Measurements from ENCODE around the gene TNFRSF8. TPM values are rescaled to one million over a fixed set of nuclear protein-coding genes. Genes with fewer than 3 reads are reported as not detected.
A peak's percentile ranks its signal among the peaks of the same experiment; 100 is the strongest.

Gene TNFRSF8
- total RNA-seq, 4 donors from 2014 or later: 0.18 to 1.2 (median 0.76) TPM; not detected in 1

DNA sequence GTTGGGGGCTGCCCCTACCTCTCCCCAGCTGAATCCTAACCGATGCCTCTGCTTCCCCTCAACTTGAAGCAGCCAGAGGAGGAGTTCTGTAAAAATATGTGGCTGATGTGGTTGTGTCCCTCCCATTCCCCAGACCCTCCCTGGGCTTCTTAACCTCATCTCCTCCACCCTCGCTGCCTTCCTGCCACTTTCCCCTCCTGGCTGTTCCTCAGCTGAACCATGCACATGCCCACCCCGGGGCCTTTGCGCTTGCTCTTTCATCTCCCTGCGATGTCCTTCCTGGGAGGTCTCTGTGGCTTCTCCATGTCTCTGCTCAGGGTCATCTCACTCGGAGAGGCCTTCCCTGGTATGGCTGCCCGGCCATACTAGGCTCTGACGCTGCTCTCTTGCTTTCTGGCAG lies 34.9 kb upstream of the TNFRSF8 start:
- WGBS, 2 donors: 86 to 93% methylated on average over 8 of the region's 8 CpGs
- Histone ChIP-seq H3K4me3 (no peak overlapping the region), H3K27ac (no peak overlapping the region), H3K27me3 (no peaks in the 10 kb centered on the region), H3K9me3 (no peaks in the 10 kb centered on the region), H3K4me1 (no peaks in the 10 kb centered on the region), H3K36me3 (peaks cover 4 to 87% (median 12%) of the 10 kb centered on the region in 3 donors)
- TF ChIP-seq, protein P1, sequence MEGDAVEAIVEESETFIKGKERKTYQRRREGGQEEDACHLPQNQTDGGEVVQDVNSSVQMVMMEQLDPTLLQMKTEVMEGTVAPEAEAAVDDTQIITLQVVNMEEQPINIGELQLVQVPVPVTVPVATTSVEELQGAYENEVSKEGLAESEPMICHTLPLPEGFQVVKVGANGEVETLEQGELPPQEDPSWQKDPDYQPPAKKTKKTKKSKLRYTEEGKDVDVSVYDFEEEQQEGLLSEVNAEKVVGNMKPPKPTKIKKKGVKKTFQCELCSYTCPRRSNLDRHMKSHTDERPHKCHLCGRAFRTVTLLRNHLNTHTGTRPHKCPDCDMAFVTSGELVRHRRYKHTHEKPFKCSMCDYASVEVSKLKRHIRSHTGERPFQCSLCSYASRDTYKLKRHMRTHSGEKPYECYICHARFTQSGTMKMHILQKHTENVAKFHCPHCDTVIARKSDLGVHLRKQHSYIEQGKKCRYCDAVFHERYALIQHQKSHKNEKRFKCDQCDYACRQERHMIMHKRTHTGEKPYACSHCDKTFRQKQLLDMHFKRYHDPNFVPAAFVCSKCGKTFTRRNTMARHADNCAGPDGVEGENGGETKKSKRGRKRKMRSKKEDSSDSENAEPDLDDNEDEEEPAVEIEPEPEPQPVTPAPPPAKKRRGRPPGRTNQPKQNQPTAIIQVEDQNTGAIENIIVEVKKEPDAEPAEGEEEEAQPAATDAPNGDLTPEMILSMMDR (IDR thresholded peaks at IDR 0.05): no peak
- TF ChIP-seq POLR2A (IDR thresholded peaks at IDR 0.05): no peak
- no peak for DNase-seq
- intact Hi-C loops (cut with DNase I): no loop called here

DNA sequence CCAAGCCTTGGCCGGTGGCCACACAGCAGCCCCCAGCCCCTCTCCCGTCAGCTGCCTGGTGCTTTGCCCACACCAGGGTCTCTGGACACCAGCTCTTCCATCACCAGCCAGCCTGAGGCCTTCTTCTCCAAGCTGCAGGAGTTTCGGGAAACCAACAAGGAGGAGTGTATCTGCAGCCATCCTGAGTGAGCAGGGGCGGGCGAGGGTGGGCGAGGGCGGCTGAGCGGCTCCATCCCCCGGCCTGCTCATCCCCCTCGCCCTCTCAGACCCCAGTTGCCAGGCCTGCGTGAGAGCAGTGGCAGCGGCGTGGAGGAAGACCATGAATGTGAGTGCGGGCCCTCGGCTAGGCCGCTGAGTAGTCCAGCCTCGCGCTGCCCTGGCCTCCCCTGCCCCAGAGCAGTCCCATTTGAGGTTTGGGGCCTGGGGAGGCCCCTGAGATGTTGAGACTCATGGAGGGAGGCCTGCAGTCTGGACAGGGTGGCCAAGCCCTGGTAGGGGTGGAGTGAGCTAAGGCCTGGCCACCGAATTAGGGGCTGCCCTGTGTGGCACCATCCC lies 34.1 kb upstream of the TNFRSF8 start:
- DNase-seq: no peak
- Histone ChIP-seq H3K9me3 (no peaks in the 10 kb centered on the region), H3K4me1 (no peaks in the 10 kb centered on the region), H3K27me3 (no peaks in the 10 kb centered on the region), H3K36me3 (peaks cover 4 to 79% (median 12%) of the 10 kb centered on the region in 3 donors), H3K27ac (no peak overlapping the region), H3K4me3 (no peak overlapping the region)
- intact Hi-C loops (cut with DNase I): no loop called here
- 86 to 100% methylated on average over 4 to 5 of the region's 19 CpGs for WGBS, 2 donors
- TF ChIP-seq, protein P1 (IDR thresholded peaks at IDR 0.05): no peak
- TF ChIP-seq POLR2A (IDR thresholded peaks at IDR 0.05): no peak

DNA sequence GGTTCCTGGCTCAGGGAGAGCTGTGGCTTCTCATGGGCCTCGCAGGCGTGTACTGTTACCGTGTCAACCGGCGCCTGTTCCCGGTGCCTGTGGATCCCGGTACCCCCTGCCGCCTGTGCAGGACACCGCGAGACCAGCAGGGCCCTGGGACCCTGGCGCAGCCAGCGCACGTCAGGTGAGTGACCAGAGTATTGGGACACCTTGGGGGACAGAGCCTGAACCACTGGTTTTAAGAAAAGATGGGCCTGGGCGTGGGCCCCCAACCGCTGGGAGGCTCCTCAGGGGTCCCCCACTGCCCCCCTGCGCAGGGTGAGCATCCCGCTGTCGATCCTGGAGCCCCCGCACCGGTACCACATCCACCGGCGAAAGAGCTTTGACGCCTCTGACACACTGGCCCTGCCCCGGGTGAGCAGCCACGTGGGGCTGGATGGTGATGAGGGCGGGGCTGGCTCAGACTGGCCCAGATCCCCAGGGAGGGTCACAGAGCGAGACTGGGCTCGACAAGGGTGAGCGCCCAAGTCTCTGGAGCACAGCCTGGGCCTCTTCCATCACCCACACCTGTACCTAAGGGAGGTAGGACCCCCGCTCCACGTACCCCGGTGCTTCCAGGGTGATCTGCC lies 33.3 kb upstream of the TNFRSF8 start:
- WGBS, 2 donors: 80% methylated on average over 1 of the region's 32 CpGs; no CpG with 5 or more reads in 1 of the 2 donors
- peaks cover 4 to 71% (median 8%) of the 10 kb centered on the region in 3 donors for H3K36me3 ChIP-seq
- H3K4me1 ChIP-seq: no peaks in the 10 kb centered on the region
- H3K4me3 ChIP-seq: no peak overlapping the region
- H3K9me3 ChIP-seq: no peaks in the 10 kb centered on the region
- H3K27ac ChIP-seq: no peak overlapping the region
- intact Hi-C loops (cut with DNase I): no loop called here
- DNase-seq: no peak
- no peaks in the 10 kb centered on the region for H3K27me3 ChIP-seq
- no peak for TF ChIP-seq POLR2A (IDR thresholded peaks at IDR 0.05)
- TF ChIP-seq, protein P1 (IDR thresholded peaks at IDR 0.05): no peak

DNA sequence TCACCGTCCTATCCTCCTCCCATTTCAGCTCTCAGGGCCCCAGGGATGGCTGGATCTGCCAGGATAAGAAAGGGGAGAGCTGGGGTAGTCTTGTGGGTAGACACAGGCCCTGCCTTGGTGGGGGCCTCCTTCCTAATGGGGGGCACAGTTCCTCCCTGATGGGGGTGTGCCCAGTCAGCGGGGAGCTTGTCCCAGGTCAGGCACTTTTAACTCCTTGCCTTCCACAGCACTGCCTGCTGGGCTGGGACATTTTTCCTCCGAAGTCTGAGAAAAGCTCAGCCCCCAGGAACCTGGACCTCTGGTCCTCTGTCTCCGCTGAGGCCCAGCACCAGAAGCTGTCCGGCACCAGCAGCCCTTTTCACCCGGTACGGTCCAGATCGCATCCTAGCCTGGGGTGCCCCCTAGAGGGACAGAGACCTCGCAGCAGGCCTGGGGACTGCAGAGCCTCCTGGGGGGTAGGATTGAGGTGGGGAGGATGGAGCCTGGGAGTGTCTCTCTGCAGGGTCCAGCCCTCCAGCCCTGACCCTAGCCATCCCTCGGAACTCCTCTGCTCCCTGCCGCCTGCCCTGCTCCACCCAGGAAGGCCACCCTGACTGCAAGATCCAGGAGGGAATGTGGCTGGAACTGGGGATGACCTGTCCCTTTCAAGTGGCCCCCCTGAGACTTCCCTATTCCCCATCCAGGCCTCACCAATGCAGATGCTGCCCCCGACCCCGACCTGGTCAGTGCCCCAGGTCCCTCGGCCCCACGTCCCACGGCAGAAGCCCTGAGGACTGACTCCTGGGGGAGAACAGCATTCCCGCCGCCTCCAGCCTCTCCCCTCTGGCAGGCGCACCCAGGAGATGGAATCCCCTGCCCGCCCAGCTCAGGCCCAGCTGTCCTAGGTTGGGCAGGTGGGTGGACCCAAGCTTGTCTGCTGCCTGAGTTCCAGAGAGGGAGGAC lies 31.8 kb upstream of the TNFRSF8 start:
- no peak for DNase-seq
- WGBS, 2 donors: 92 to 94% methylated on average over 2 of the region's 20 CpGs
- no peak overlapping the region for H3K27ac ChIP-seq

More for the DNA sequence above, 31.8 kb upstream of the TNFRSF8 start:
- intact Hi-C loops (cut with DNase I): no loop called here
- Histone ChIP-seq H3K36me3 (peaks cover 0 to 57% (median 5%) of the 10 kb centered on the region in 3 donors), H3K9me3 (no peaks in the 10 kb centered on the region), H3K4me3 (no peak overlapping the region), H3K27me3 (no peaks in the 10 kb centered on the region), H3K4me1 (no peaks in the 10 kb centered on the region)
- TF ChIP-seq, protein P1 (IDR thresholded peaks at IDR 0.05): peak in 4 of 6 experiments; percentile 13 to 54 (median 20)
- TF ChIP-seq POLR2A (IDR thresholded peaks at IDR 0.05): no peak

Measured in esophagus squamous epithelium (tissue), 5 donors.